Peyer's patch (tissue), 4 donors: Measurements from ENCODE around the gene ROR1. TPM values are rescaled to one million over a fixed set of nuclear protein-coding genes. Genes with fewer than 3 reads are reported as not detected.

ENCODE experiments used
- DNase-seq, 3 donors: peaks; one replicate each; pipeline ENCODE4 v3.0.0-alpha.2; 2017 to 2019
- H3K27ac ChIP-seq, 4 donors: fragments of 200-600 bp; sonication (generic); one replicate each; pipeline ENCODE4 v1.5.1; 2016 to 2019
- H3K27me3 ChIP-seq, 2 donors: fragments of 200-600 bp; sonication (generic); one replicate each; pipeline ENCODE4 v1.5.1; 2019
- H3K36me3 ChIP-seq, 3 donors: fragments of 200-600 bp; sonication (generic); one replicate each; pipeline ENCODE4 v1.5.1; 2016 to 2019
- H3K4me1 ChIP-seq, 4 donors: fragments of 200-600 bp; sonication (generic); one replicate each; pipeline ENCODE4 v1.5.1; 2016 to 2019
- H3K4me3 ChIP-seq, 4 donors: fragments of 200-600 bp; sonication (generic); 1 replicate in 3 of 4; 2 replicates in 1 of 4; pipeline ENCODE4 v1.5.1; 2016 to 2019; ENCODE audit warnings: mild to moderate bottlenecking in 1 of 4
- H3K9me3 ChIP-seq, 4 donors: fragments of 200-600 bp; sonication (generic); one replicate each; pipeline ENCODE4 v1.5.1; 2016 to 2019; ENCODE audit warnings: mild to moderate bottlenecking in 1 of 4
- POLR2A ChIP-seq, 2 donors: fragments of 450-650 bp; IDR thresholded peaks; one replicate each; pipeline ENCODE4 v1.5.1; 2017; ENCODE audit warnings: antibody characterized with exemption in 2 of 2, mild to moderate bottlenecking in 2 of 2, moderate library complexity in 2 of 2
- total RNA-seq, 4 donors: library from RNA; depleted of rRNA; stranded (reverse); fragments of >200 nt; gene quantifications; one replicate each; pipeline ENCODE4 v1.1.0, GENCODE V29; 2016
- TF ChIP-seq, protein P1 (sequence below), 6 experiments: fragments of 450-650 bp in 4 of 6; fragments of 200-600 bp in 2 of 6; sonication (generic) in 1 of 6; IDR thresholded peaks; one replicate each; pipeline ENCODE4 v1.5.1; 2017 to 2019; ENCODE audit warnings: antibody characterized with exemption in 6 of 6, mild to moderate bottlenecking in 3 of 6, moderate library complexity in 1 of 6

Gene ROR1
- total RNA-seq, 4 donors from 2014 or later, result 1.2 to 7.4 (median 4.7) TPM

DNA sequence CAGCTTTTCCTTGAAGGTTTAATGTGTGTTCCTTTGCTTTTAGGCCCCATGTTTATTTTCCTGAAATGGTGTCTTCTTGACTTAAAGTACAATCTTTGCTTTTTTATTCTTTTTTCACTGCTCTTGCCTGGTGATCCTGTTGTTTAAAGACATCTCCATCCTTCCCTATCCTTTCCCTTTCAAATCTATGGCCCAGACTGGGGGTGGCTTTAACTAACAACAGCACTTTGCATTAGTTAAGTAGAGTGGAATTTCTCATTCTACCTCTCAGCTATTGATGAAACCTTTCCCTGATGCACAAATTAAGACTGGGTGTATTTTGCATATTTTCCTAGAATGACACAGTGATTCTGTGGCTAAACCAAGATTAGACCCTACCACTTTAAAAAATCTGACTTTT lies 84.3 kb downstream of the ROR1 start:
- Histone ChIP-seq H3K27ac (no peak overlapping the region), H3K4me1 (no peaks in the 10 kb centered on the region), H3K36me3 (no peaks in the 10 kb centered on the region), H3K27me3 (no peaks in the 10 kb centered on the region), H3K4me3 (no peak overlapping the region), H3K9me3 (no peaks in the 10 kb centered on the region)
- no peak for DNase-seq
- TF ChIP-seq, protein P1, sequence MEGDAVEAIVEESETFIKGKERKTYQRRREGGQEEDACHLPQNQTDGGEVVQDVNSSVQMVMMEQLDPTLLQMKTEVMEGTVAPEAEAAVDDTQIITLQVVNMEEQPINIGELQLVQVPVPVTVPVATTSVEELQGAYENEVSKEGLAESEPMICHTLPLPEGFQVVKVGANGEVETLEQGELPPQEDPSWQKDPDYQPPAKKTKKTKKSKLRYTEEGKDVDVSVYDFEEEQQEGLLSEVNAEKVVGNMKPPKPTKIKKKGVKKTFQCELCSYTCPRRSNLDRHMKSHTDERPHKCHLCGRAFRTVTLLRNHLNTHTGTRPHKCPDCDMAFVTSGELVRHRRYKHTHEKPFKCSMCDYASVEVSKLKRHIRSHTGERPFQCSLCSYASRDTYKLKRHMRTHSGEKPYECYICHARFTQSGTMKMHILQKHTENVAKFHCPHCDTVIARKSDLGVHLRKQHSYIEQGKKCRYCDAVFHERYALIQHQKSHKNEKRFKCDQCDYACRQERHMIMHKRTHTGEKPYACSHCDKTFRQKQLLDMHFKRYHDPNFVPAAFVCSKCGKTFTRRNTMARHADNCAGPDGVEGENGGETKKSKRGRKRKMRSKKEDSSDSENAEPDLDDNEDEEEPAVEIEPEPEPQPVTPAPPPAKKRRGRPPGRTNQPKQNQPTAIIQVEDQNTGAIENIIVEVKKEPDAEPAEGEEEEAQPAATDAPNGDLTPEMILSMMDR (IDR thresholded peaks at IDR 0.05), result no peak
- TF ChIP-seq POLR2A (IDR thresholded peaks at IDR 0.05), result no peak

DNA sequence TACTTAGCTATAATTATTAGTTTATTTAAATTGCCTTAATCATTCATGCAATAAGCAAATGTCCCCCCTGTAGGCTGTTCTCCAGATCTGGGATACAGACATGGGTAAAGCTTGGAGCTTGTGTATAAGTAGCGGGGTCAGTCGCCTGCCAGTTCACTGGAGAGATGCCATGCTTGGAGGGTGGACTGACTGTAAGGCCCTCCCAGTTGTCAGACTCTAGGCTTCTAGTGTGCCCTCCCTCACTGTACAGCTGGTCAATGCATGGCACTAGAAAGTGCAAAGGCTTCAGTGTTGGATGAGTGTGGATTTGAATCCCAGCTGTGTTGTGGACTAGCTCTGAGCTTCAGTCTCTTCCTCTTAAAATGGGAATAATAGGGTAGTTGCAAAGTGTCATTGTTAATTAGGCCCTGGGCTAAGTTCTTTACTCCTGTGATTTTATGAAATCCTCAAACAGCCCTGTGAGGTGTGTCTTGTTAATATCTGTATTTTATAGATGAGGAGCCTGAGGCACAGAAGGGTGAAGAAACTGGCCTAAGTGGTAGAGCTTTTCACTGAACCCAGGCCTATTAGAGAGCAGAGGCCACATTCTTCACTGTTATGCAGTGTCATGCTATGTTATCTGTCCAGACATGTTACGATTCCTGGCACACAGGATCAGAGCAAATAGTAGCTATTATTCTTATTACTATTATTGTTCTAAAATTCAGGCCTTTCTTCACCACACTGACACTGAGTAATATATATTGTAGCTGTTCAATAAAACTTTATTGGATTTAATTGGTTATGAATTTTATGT lies 85.9 kb downstream of the ROR1 start:
- no peak overlapping the region for H3K4me3 ChIP-seq
- TF ChIP-seq POLR2A (IDR thresholded peaks at IDR 0.05), result no peak
- TF ChIP-seq, protein P1 (IDR thresholded peaks at IDR 0.05), result no peak
- no peaks in the 10 kb centered on the region for H3K4me1 ChIP-seq
- H3K36me3 ChIP-seq, result no peaks in the 10 kb centered on the region
- DNase-seq, result no peak
- H3K27ac ChIP-seq, result no peak overlapping the region
- no peaks in the 10 kb centered on the region for H3K27me3 ChIP-seq
- H3K9me3 ChIP-seq, result no peaks in the 10 kb centered on the region

DNA sequence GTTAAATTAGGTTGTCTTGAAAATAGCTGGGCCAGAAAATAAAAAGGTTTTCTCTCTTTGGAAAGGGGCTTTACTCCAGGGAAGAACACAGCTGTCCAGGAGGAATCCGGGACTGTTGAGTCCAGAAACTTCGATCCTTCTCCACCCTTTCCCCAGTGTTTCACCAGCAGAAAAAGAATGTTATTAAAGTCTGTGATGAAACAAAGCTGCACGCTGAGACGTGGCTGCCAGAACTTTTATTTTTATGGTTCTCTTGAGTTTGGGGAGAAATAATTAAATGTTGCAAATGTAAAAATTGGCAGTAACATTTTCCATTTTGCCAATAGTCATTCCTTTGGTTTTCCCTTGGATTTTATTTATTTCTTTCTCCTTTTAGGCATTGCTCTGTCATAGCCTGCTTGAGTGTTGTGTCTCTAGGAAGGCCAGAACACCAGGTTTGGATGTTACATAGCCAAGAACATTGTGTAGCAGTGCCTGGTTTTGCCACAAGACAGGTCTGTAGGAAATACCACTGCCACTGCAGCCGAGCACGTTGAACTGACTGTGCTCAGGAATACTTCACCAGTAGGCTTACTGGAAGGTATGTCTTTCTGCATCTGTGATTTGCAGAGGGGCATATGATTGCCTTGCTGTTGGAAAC lies 87.4 kb downstream of the ROR1 start:
- DNase-seq, result no peak
- no peaks in the 10 kb centered on the region for H3K36me3 ChIP-seq
- no peaks in the 10 kb centered on the region for H3K9me3 ChIP-seq
- H3K4me3 ChIP-seq, result no peak overlapping the region
- no peak overlapping the region for H3K27ac ChIP-seq
- H3K4me1 ChIP-seq, result no peaks in the 10 kb centered on the region
- no peaks in the 10 kb centered on the region for H3K27me3 ChIP-seq
- no peak for TF ChIP-seq POLR2A (IDR thresholded peaks at IDR 0.05)
- TF ChIP-seq, protein P1 (IDR thresholded peaks at IDR 0.05), result no peak

DNA sequence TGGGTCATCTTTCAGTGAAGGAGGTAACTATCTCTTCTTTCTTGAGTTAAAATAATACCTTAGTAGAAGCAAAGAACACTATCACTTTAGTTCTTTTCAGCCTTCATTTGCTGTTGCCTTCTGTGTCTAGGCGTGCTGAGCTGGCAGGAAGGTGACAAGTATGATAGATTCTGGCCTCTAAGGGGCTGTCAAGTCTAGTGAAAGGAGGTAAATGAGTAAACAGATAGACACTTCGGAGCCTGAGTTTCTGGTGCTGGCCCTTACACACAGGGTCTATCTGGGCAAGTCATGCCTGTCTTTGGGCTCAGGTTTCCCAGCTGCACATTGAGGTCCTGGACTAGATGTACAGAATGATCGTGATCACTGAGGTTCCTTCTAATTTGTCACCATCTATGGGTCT lies 89.3 kb downstream of the ROR1 start:
- Histone ChIP-seq H3K4me1 (no peaks in the 10 kb centered on the region), H3K27ac (no peak overlapping the region), H3K36me3 (no peaks in the 10 kb centered on the region), H3K27me3 (no peaks in the 10 kb centered on the region), H3K9me3 (no peaks in the 10 kb centered on the region), H3K4me3 (no peak overlapping the region)
- TF ChIP-seq POLR2A (IDR thresholded peaks at IDR 0.05), result no peak
- DNase-seq, result no peak

DNA sequence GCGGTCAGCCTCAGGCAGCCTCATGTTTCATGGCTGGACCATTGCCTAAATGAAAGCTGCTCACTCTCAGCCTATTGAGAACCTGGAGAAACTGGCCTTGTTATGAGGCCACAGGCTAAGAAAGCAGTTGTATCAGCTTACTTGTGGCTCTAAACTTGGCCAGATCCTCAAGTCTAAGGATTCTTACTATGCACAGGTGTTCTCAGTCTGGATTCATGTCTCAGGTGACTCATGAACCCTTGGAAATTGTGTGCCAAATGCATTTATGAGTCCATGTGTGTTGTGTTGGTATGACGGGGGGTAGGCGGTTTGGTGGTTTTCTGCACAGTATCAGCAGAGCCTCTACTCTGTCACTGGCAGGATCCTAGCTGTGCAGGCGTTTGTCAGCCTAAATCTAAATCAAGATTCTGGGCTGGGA lies 90.4 kb downstream of the ROR1 start:
- DNase-seq, result no peak
- no peaks in the 10 kb centered on the region for H3K36me3 ChIP-seq
- TF ChIP-seq, protein P1 (IDR thresholded peaks at IDR 0.05), result no peak
- TF ChIP-seq POLR2A (IDR thresholded peaks at IDR 0.05), result no peak
- no peaks in the 10 kb centered on the region for H3K4me1 ChIP-seq
- no peak overlapping the region for H3K27ac ChIP-seq
- no peaks in the 10 kb centered on the region for H3K27me3 ChIP-seq
- H3K4me3 ChIP-seq, result no peak overlapping the region
- H3K9me3 ChIP-seq, result no peaks in the 10 kb centered on the region

DNA sequence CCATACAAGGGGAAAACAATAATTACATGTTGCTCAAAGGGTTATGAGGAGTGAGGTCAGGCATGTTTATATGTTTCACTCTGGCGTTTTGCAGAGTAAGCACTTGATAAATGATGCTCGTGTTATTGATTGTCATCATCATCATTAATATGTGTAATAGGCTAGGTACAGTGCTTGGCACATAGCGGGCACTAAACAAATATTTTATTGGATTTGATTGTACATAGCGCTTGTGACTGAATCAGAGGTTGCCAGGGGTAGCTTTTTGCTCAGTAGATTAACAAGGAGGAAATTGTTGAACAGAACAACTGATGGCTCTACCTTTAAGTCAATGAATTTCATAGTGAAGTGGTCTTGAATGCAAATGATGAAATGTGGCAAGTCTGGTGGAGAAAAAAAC lies 91.7 kb downstream of the ROR1 start:
- DNase-seq, result no peak
- no peaks in the 10 kb centered on the region for H3K9me3 ChIP-seq
- no peaks in the 10 kb centered on the region for H3K4me1 ChIP-seq
- H3K4me3 ChIP-seq, result no peak overlapping the region
- H3K36me3 ChIP-seq, result no peaks in the 10 kb centered on the region
- no peaks in the 10 kb centered on the region for H3K27me3 ChIP-seq
- H3K27ac ChIP-seq, result no peak overlapping the region
- TF ChIP-seq POLR2A (IDR thresholded peaks at IDR 0.05), result no peak
- TF ChIP-seq, protein P1 (IDR thresholded peaks at IDR 0.05), result no peak
